Inferior parietal cortex (tissue), 1 donor: ENCODE data around the gene ARHGAP42.

Source experiments
- DNase-seq: peaks from one replicate; pipeline ENCODE4 v3.0.0-alpha.2; 2016; ENCODE audit errors: extremely low spot score

The ARHGAP42 gene

GRCh38 chr11:100800202-100800601, 113.1 kb downstream of the ARHGAP42 start:
- DNase-seq: no peak

- no peak for DNase-seq
Observed at GRCh38 chr11:100801225-100801999, 114.3 kb downstream of the ARHGAP42 start.

- DNase-seq: no peak
Observed at GRCh38 chr11:100805506-100806199, 118.6 kb downstream of the ARHGAP42 start.

- DNase-seq: no peak
Observed at GRCh38 chr11:100806296-100806695, 119.2 kb downstream of the ARHGAP42 start.

- DNase-seq: no peak
Observed at GRCh38 chr11:100808904-100809491, 121.9 kb downstream of the ARHGAP42 start.

- DNase-seq: no peak
Observed at GRCh38 chr11:100810146-100810545, 123.1 kb downstream of the ARHGAP42 start.

- no peak for DNase-seq
Observed at GRCh38 chr11:100810666-100811065, 123.6 kb downstream of the ARHGAP42 start.

- no peak for DNase-seq
Observed at GRCh38 chr11:100812517-100812916, 125.4 kb downstream of the ARHGAP42 start.

GRCh38 chr11:100815787-100816330, 128.8 kb downstream of the ARHGAP42 start:
- DNase-seq: no peak

- no peak for DNase-seq
Observed at GRCh38 chr11:100816823-100817222, 129.7 kb downstream of the ARHGAP42 start.

- DNase-seq: no peak
Observed at GRCh38 chr11:100817620-100818019, 130.5 kb downstream of the ARHGAP42 start.

GRCh38 chr11:100820621-100821020, 133.5 kb downstream of the ARHGAP42 start:
- DNase-seq: no peak

GRCh38 chr11:100821198-100821597, 134.1 kb downstream of the ARHGAP42 start:
- DNase-seq: no peak

- DNase-seq: no peak
Observed at GRCh38 chr11:100823360-100823759, 136.3 kb downstream of the ARHGAP42 start.

- no peak for DNase-seq
Observed at GRCh38 chr11:100824041-100824809, 137.1 kb downstream of the ARHGAP42 start.

- no peak for DNase-seq
Observed at GRCh38 chr11:100825626-100826025, 138.5 kb downstream of the ARHGAP42 start.

GRCh38 chr11:100827934-100828661, 141.0 kb downstream of the ARHGAP42 start:
- no peak for DNase-seq

GRCh38 chr11:100830274-100830673, 143.2 kb downstream of the ARHGAP42 start:
- DNase-seq: no peak

GRCh38 chr11:100830978-100831732, 144.1 kb downstream of the ARHGAP42 start:
- no peak for DNase-seq

- DNase-seq: no peak
Observed at GRCh38 chr11:100831929-100832494, 144.9 kb downstream of the ARHGAP42 start.
